HEK293 (cell line): ENCODE measurements around the gene NOM1.

Experiments used
- ZNF19 ChIP-seq: fragments of 450-650 bp; formaldehyde crosslinking; IDR thresholded peaks from 2 replicates; pipeline ENCODE4; 2016; ENCODE audit warnings: missing biosample characterization, missing genetic modification characterization, low read depth
- ZNF324 ChIP-seq: fragments of 450-650 bp; formaldehyde crosslinking; IDR thresholded peaks from 2 replicates; pipeline ENCODE4 v1.5.1; 2016; ENCODE audit warnings: missing biosample characterization, missing genetic modification characterization
- ZNF521 ChIP-seq: fragments of 450-650 bp; formaldehyde crosslinking; IDR thresholded peaks from 2 replicates; pipeline ENCODE4 v1.5.1; 2017; ENCODE audit warnings: missing biosample characterization, mild to moderate bottlenecking, missing genetic modification characterization
- ZNF585B ChIP-seq: fragments of 450-650 bp; formaldehyde crosslinking; IDR thresholded peaks from 2 replicates; pipeline ENCODE4 v1.5.1; 2016; ENCODE audit warnings: missing biosample characterization, missing genetic modification characterization

DNA sequence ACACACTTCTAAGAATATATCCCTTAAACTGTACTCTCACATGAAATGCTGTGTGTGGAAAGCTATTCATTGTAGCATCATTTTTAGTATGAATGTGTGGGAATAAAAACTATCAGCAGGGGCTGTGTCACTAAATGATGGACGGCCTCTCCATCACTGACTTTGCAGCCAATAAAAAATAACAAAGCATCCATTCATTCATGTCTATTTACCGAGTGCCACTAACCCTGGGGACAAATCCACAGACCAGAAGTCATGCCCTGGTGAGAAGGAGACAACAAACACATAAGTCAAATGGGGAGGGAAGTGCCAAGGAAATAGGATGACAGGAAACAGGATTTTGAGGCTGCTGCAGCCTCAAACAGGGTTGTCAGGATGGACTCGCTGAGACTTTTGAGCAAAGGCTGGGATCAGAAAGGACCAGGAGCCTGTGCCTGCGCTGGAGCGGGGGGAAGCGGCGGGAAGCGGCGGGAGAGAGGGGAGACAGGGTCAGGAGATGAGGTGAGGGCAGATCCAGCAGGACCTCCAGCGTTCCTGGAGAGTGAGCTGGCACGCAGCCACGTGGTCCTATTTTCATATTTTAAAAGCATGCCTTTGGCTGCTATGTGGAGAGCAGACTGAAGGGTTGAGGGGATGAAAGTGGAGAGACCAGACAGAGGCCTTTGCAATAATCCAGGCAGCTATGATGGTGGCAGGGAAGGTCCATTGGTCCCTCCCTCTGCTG, 2.2 kb upstream of the NOM1 start:
- TF ChIP-seq ZNF585B (tag by site-specific recombination) (no peak), ZNF324 (no peak), ZNF521 (no peak), ZNF19 (tag by site-specific recombination) (no peak)
